Measurements from ENCODE around the gene PLA2G4B.

PLA2G4B gene

GRCh38 chr15:41827880-41828806 is 10.5 kb upstream of the PLA2G4B start, which contains the start of gene JMJD7:
JMJD7 (plus strand) TSS chr15:41828092; CDS start chr15:41828125, 33 bp downstream.
- peak; percentile 93 for DNase-seq (ENCODE audit: low spot score)

- no peak for DNase-seq (ENCODE audit: low spot score)
Observed at GRCh38 chr15:41828807-41829141, 9.9 kb upstream of the PLA2G4B start.

GRCh38 chr15:41829959-41830646 is 8.5 kb upstream of the PLA2G4B start:
- DNase-seq (ENCODE audit: low spot score): no peak

GRCh38 chr15:41831291-41831690 is 7.4 kb upstream of the PLA2G4B start:
- DNase-seq (ENCODE audit: low spot score): peak; percentile 59

GRCh38 chr15:41832208-41832607 is 6.4 kb upstream of the PLA2G4B start:
- no peak for DNase-seq (ENCODE audit: low spot score)

- no peak for DNase-seq (ENCODE audit: low spot score)
Observed at GRCh38 chr15:41832875-41833274, 5.8 kb upstream of the PLA2G4B start.

GRCh38 chr15:41834096-41834495 is 4.6 kb upstream of the PLA2G4B start:
- no peak for DNase-seq (ENCODE audit: low spot score)

- no peak for DNase-seq (ENCODE audit: low spot score)
Observed at GRCh38 chr15:41836073-41836472, 2.6 kb upstream of the PLA2G4B start.

GRCh38 chr15:41836713-41837454 is 1.8 kb upstream of the PLA2G4B start:
- DNase-seq (ENCODE audit: low spot score): no peak

GRCh38 chr15:41839781-41840491 is 1.3 kb downstream of the PLA2G4B start:
- no peak for DNase-seq (ENCODE audit: low spot score)

- DNase-seq (ENCODE audit: low spot score): no peak
Observed at GRCh38 chr15:41840673-41841072, 2.0 kb downstream of the PLA2G4B start.

GRCh38 chr15:41841131-41841530 is 2.5 kb downstream of the PLA2G4B start:
- DNase-seq (ENCODE audit: low spot score): no peak

GRCh38 chr15:41842229-41842628 is 3.6 kb downstream of the PLA2G4B start:
- no peak for DNase-seq (ENCODE audit: low spot score)

- no peak for DNase-seq (ENCODE audit: low spot score)
Observed at GRCh38 chr15:41843571-41843970, 4.9 kb downstream of the PLA2G4B start.

GRCh38 chr15:41844814-41845213 is 6.2 kb downstream of the PLA2G4B start:
- no peak for DNase-seq (ENCODE audit: low spot score)

- no peak for DNase-seq (ENCODE audit: low spot score)
Observed at GRCh38 chr15:41847206-41847605, 8.6 kb downstream of the PLA2G4B start.

- no peak for DNase-seq (ENCODE audit: low spot score)
Observed at GRCh38 chr15:41847981-41848380, 9.3 kb downstream of the PLA2G4B start.

GRCh38 chr15:41848631-41849030 is 10.0 kb downstream of the PLA2G4B start:
- DNase-seq (ENCODE audit: low spot score): no peak

GRCh38 chr15:41849204-41849603 is 10.6 kb downstream of the PLA2G4B start:
- no peak for DNase-seq (ENCODE audit: low spot score)

- no peak for DNase-seq (ENCODE audit: low spot score)
Observed at GRCh38 chr15:41849861-41850260, 11.2 kb downstream of the PLA2G4B start.

- no peak for DNase-seq (ENCODE audit: low spot score)
Observed at GRCh38 chr15:41850482-41851166, 12.0 kb downstream of the PLA2G4B start.

All from CD4-positive, alpha-beta T cell treated with Interleukin-2 at 100 ng/mL for 4 hours (primary cell).